H9 (cell line): ENCODE measurements around the gene HABP4. TPM values are rescaled to one million over a fixed set of nuclear protein-coding genes. Genes with fewer than 3 reads are reported as not detected.

Experiments used
- DNase-seq: peaks from one replicate; pipeline ENCODE4 v3.0.0-alpha.2; 2017
- H2AFZ ChIP-seq: one replicate; pipeline ENCODE4 v1.6.1; 2013; ENCODE audit warnings: mild to moderate bottlenecking, low read length, control low read depth, moderate library complexity
- H2AK5ac ChIP-seq: 2 replicates; pipeline ENCODE4 v1.6.1; 2013; ENCODE audit warnings: low read length, control low read depth, mixed read lengths; ENCODE audit not compliant: insufficient read length
- H2BK120ac ChIP-seq: one replicate; pipeline ENCODE4 v1.6.1; 2013; ENCODE audit warnings: low read depth, mild to moderate bottlenecking, low read length, control low read depth, inconsistent platforms; ENCODE audit not compliant: poor library complexity, severe bottlenecking
- H2BK12ac ChIP-seq: 2 replicates; pipeline ENCODE4 v1.6.1; 2013; ENCODE audit warnings: low read length, control low read depth, mixed read lengths, low read depth; ENCODE audit not compliant: insufficient read length
- H2BK15ac ChIP-seq: 2 replicates; pipeline ENCODE4 v1.6.1; 2013; ENCODE audit warnings: low read depth, low read length, control low read depth
- H2BK20ac ChIP-seq: one replicate; pipeline ENCODE4 v1.6.1; 2013; ENCODE audit warnings: low read depth, mild to moderate bottlenecking, low read length, control low read depth, inconsistent platforms; ENCODE audit not compliant: poor library complexity, severe bottlenecking
- H2BK5ac ChIP-seq: 2 replicates; pipeline ENCODE4 v1.6.1; 2013; ENCODE audit warnings: low read length, control low read depth, mixed read lengths; ENCODE audit not compliant: insufficient read length
- H3K14ac ChIP-seq: 2 replicates; pipeline ENCODE4 v1.6.1; 2013; ENCODE audit warnings: low read length, control low read depth; ENCODE audit not compliant: insufficient read depth
- H3K18ac ChIP-seq: 2 replicates; pipeline ENCODE4 v1.6.1; 2013; ENCODE audit warnings: low read depth, mild to moderate bottlenecking, mixed read lengths, low read length, control low read depth; ENCODE audit not compliant: insufficient read length
- H3K23ac ChIP-seq: 2 replicates; pipeline ENCODE4 v1.6.1; 2013; ENCODE audit warnings: low read length, control low read depth, mixed read lengths, low read depth; ENCODE audit not compliant: insufficient read length
- H3K23me2 ChIP-seq: 2 replicates; pipeline ENCODE4 v1.6.1; 2013; ENCODE audit warnings: low read depth, mild to moderate bottlenecking, mixed read lengths, low read length, control low read depth; ENCODE audit not compliant: insufficient read length, poor library complexity, severe bottlenecking
- H3K27ac ChIP-seq: 2 replicates; pipeline ENCODE4 v1.5.1; 2013; ENCODE audit warnings: low read length, control low read depth, mixed read lengths, low read depth; ENCODE audit not compliant: insufficient read length
- H3K27me3 ChIP-seq: 2 replicates; pipeline ENCODE4 v1.6.1; 2013; ENCODE audit warnings: low read length, control low read depth, inconsistent platforms; ENCODE audit not compliant: insufficient read depth
- H3K4ac ChIP-seq: 2 replicates; pipeline ENCODE4 v1.6.1; 2013; ENCODE audit warnings: low read depth, mild to moderate bottlenecking, control low read depth, inconsistent platforms, low read length, moderate library complexity
- H3K4me1 ChIP-seq: 2 replicates; pipeline ENCODE4 v1.6.1; 2013; ENCODE audit warnings: low read length, control low read depth, inconsistent platforms; ENCODE audit not compliant: insufficient read depth
- H3K4me2 ChIP-seq: 2 replicates; pipeline ENCODE4 v1.6.1; 2013; ENCODE audit warnings: low read length, control low read depth, mixed read lengths; ENCODE audit not compliant: insufficient read length, insufficient read depth
- H3K56ac ChIP-seq: 2 replicates; pipeline ENCODE4 v1.6.1; 2013; ENCODE audit warnings: low read depth, mild to moderate bottlenecking, mixed read lengths, low read length, control low read depth; ENCODE audit not compliant: insufficient read length
- H3K79me1 ChIP-seq: 2 replicates; pipeline ENCODE4 v1.6.1; 2013; ENCODE audit warnings: low read depth, mild to moderate bottlenecking, moderate library complexity, low read length, control low read depth, inconsistent platforms; ENCODE audit not compliant: insufficient read depth, poor library complexity, severe bottlenecking
- H3K79me2 ChIP-seq: 2 replicates; pipeline ENCODE4 v1.6.1; 2013; ENCODE audit warnings: low read length, control low read depth, inconsistent platforms; ENCODE audit not compliant: insufficient read depth
- H3K9ac ChIP-seq: 2 replicates; pipeline ENCODE4 v1.6.1; 2013; ENCODE audit warnings: low read length, control low read depth, mixed read lengths; ENCODE audit not compliant: insufficient read length; ENCODE audit errors: extremely low read depth
- H3K9me3 ChIP-seq: one replicate; pipeline ENCODE4 v1.6.1; 2013; ENCODE audit warnings: low read depth, low read length, inconsistent platforms; ENCODE audit not compliant: control insufficient read depth
- H3T11ph ChIP-seq: one replicate; pipeline ENCODE4 v1.6.1; 2013; ENCODE audit warnings: mild to moderate bottlenecking, low read length, control low read depth, inconsistent platforms
- H4K20me1 ChIP-seq: one replicate; pipeline ENCODE4 v1.6.1; 2013; ENCODE audit not compliant: control insufficient read depth, insufficient read length, insufficient read depth
- H4K5ac ChIP-seq: 2 replicates; pipeline ENCODE4 v1.6.1; 2013; ENCODE audit warnings: low read depth, mild to moderate bottlenecking, mixed read lengths, low read length, control low read depth; ENCODE audit not compliant: insufficient read length
- H4K8ac ChIP-seq: replicated peaks from 2 replicates; pipeline ENCODE4 v1.6.1; 2013; ENCODE audit warnings: low read length, control low read depth, mixed read lengths, low read depth; ENCODE audit not compliant: insufficient read length
- H4K91ac ChIP-seq: 2 replicates; pipeline ENCODE4 v1.6.1; 2013; ENCODE audit warnings: low read depth, mild to moderate bottlenecking, moderate library complexity, mixed read lengths, low read length, control low read depth; ENCODE audit not compliant: insufficient read length
- H3K27ac Mint-ChIP-seq, 3 experiments: 2 replicates in 2 of 3; 3 replicates in 1 of 3; pipeline ENCODE4 v1.8.0; 2020 to 2021; ENCODE audit warnings: mixed read lengths in 3 of 3, mild to moderate bottlenecking in 1 of 3, moderate library complexity in 1 of 3
- H3K27me3 Mint-ChIP-seq: 2 replicates; pipeline ENCODE4 v1.8.0; 2021; ENCODE audit warnings: low read depth, mild to moderate bottlenecking, moderate library complexity, mixed read lengths
- H3K36me3 Mint-ChIP-seq, 3 experiments: 2 replicates in 2 of 3; 3 replicates in 1 of 3; pipeline ENCODE4 v1.8.0; 2020 to 2021; ENCODE audit warnings: low read depth in 3 of 3, mixed read lengths in 3 of 3; ENCODE audit not compliant: insufficient read depth in 1 of 3
- H3K4me1 Mint-ChIP-seq, 2 experiments: 2 replicates each; pipeline ENCODE4 v1.8.0; 2020; ENCODE audit warnings: mixed read lengths in 2 of 2
- H3K4me3 Mint-ChIP-seq, 2 experiments: 2 replicates in 1 of 2; 3 replicates in 1 of 2; pipeline ENCODE4 v1.8.0; 2020 to 2021; ENCODE audit warnings: mild to moderate bottlenecking in 2 of 2, mixed read lengths in 2 of 2, moderate library complexity in 1 of 2
- H3K9me3 Mint-ChIP-seq, 2 experiments: 2 replicates in 1 of 2; 3 replicates in 1 of 2; pipeline ENCODE4 v1.8.0; 2020; ENCODE audit warnings: mild to moderate bottlenecking in 2 of 2, mixed read lengths in 2 of 2, moderate library complexity in 1 of 2
- WGBS: extraction: QIAGEN DNeasy Blood & Tissue Kit; methylation state at CpG from one replicate; pipeline ENCODE4 v1.1.7; 2013; ENCODE audit warnings: missing lambda C conversion rate, low lambda C conversion rate, mixed read lengths; ENCODE audit not compliant: insufficient read length; ENCODE audit errors: extremely low coverage; 5-methylcytosine and 5-hydroxymethylcytosine counted together
- total RNA-seq: library from RNA; stranded (reverse); gene quantifications from 2 replicates; pipeline ENCODE4 v1.2.1, GENCODE V29; 2021
- TF ChIP-seq, protein P1 (sequence below): fragments of 200-600 bp; sonication (generic); conservative IDR thresholded peaks from 3 replicates; pipeline ENCODE4 v1.8.0; 2021; ENCODE audit warnings: antibody characterized with exemption, mild to moderate bottlenecking

HABP4 gene
- total RNA-seq, 1 experiment from 2014 or later = 7.5 TPM

DNA sequence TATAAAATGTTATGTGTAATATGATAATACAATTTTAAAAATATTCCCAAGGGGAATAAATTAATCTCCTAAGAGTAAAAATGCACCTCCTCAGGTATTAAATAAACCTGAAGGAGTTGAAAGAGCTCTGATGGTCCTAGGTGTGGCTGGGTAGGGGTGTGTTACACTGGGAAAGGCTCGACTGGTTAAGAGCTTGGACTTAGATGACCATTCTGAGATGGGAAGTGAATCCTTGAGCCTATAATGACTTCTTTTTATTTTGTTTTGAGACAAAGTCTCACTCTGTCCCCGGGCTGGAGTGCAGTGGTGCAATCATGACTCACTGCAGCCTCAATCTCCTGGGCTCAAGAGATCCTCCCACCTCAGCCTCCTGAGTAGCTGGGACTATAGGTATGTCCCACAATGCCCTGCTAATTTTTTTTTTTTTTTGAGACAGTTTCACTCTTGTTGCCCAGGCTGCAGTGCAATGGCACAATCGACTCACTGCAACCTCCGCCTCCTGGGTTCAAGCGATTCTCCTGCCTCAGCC is 9.2 kb upstream of the HABP4 start:
- H3K9ac ChIP-seq = no peak overlapping the region
- no peak overlapping the region for H4K91ac ChIP-seq
- H3K4me1 ChIP-seq = no peaks in the 10 kb centered on the region
- no peak overlapping the region; a peak in 1 of 7 replicates for H3K27ac Mint-ChIP-seq
- H3K56ac ChIP-seq = no peak overlapping the region
- H3K9me3 ChIP-seq = no peaks in the 10 kb centered on the region
- H4K5ac ChIP-seq = no peak overlapping the region
- H3K4ac ChIP-seq = no peak overlapping the region
- H3K4me3 Mint-ChIP-seq = no peak overlapping the region
- H3T11ph ChIP-seq = no peak overlapping the region
- no peaks in the 10 kb centered on the region for H3K36me3 Mint-ChIP-seq
- H3K18ac ChIP-seq = no peak overlapping the region
- TF ChIP-seq, protein P1, sequence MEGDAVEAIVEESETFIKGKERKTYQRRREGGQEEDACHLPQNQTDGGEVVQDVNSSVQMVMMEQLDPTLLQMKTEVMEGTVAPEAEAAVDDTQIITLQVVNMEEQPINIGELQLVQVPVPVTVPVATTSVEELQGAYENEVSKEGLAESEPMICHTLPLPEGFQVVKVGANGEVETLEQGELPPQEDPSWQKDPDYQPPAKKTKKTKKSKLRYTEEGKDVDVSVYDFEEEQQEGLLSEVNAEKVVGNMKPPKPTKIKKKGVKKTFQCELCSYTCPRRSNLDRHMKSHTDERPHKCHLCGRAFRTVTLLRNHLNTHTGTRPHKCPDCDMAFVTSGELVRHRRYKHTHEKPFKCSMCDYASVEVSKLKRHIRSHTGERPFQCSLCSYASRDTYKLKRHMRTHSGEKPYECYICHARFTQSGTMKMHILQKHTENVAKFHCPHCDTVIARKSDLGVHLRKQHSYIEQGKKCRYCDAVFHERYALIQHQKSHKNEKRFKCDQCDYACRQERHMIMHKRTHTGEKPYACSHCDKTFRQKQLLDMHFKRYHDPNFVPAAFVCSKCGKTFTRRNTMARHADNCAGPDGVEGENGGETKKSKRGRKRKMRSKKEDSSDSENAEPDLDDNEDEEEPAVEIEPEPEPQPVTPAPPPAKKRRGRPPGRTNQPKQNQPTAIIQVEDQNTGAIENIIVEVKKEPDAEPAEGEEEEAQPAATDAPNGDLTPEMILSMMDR = no peak
- no peak overlapping the region for H3K27ac ChIP-seq
- no peak for DNase-seq
- H2BK5ac ChIP-seq = no peak overlapping the region
- no peak overlapping the region for H2BK20ac ChIP-seq
- H3K23ac ChIP-seq = no peak overlapping the region
- no CpG with 5 or more reads among the region's 5 CpGs for WGBS
- H3K27me3 ChIP-seq = no peaks in the 10 kb centered on the region
- H3K9me3 Mint-ChIP-seq = no peaks in the 10 kb centered on the region
- H3K79me1 ChIP-seq = no peaks in the 10 kb centered on the region
- no peak overlapping the region for H2BK12ac ChIP-seq
- no peak overlapping the region for H3K4me2 ChIP-seq
- H2AK5ac ChIP-seq = no peak overlapping the region
- no peak overlapping the region for H2BK120ac ChIP-seq
- no peaks in the 10 kb centered on the region for H3K4me1 Mint-ChIP-seq
- H2AFZ ChIP-seq = no peak overlapping the region
- H4K20me1 ChIP-seq = no peaks in the 10 kb centered on the region
- no peaks in the 10 kb centered on the region for H3K23me2 ChIP-seq
- no peak overlapping the region for H4K8ac ChIP-seq
- no peak overlapping the region for H2BK15ac ChIP-seq
- H3K27me3 Mint-ChIP-seq = peaks cover 2% of the 10 kb centered on the region; the same call in 1 of the 2 replicates
- no peak overlapping the region for H3K14ac ChIP-seq
- no peaks in the 10 kb centered on the region for H3K79me2 ChIP-seq
